ENCODE measurements around the gene CFAP58.

- TF ChIP-seq EZH2 (IDR thresholded peaks at IDR 0.05; ENCODE audit: borderline replicate concordance, insufficient read depth, low read depth, low read length, poor library complexity, severe bottlenecking) (no peak), CTCF (IDR thresholded peaks at IDR 0.05) (no peak)
These were observed 71.1 kb downstream of the CFAP58 start for GRCh38 chr10:104424719-104425118.

Data from B cell (primary cell).